Measurements from ENCODE around the gene BST2.

GRCh38 chr19:17379221-17379631 is 26.2 kb downstream of the BST2 start:
- no peak for TF ChIP-seq YY1 (tag by site-specific recombination; IDR thresholded peaks at IDR 0.05)
- TF ChIP-seq, protein P1, sequence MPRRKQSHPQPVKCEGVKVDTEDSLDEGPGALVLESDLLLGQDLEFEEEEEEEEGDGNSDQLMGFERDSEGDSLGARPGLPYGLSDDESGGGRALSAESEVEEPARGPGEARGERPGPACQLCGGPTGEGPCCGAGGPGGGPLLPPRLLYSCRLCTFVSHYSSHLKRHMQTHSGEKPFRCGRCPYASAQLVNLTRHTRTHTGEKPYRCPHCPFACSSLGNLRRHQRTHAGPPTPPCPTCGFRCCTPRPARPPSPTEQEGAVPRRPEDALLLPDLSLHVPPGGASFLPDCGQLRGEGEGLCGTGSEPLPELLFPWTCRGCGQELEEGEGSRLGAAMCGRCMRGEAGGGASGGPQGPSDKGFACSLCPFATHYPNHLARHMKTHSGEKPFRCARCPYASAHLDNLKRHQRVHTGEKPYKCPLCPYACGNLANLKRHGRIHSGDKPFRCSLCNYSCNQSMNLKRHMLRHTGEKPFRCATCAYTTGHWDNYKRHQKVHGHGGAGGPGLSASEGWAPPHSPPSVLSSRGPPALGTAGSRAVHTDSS (tag by site-specific recombination; IDR thresholded peaks at IDR 0.05) = no peak

Data from HEK293 (cell line).